ACC112 (cell line): ENCODE results near the gene ITIH2.
"Not testable (repeated sequence)": the region's sequence is repeated elsewhere in the genome, so short reads cannot be mapped to it uniquely, and the experiment has no call there.

Source experiments
- H2AFZ ChIP-seq: fragments of 200-600 bp; sonication (generic); one replicate; pipeline ENCODE4 v1.6.0; 2017; ENCODE audit warnings: antibody characterized with exemption, low read length; ENCODE audit not compliant: unreplicated experiment
- H3K27ac ChIP-seq: fragments of 200-600 bp; sonication (generic); 2 replicates; pipeline ENCODE4 v1.5.1; 2014; ENCODE audit warnings: low read depth, mild to moderate bottlenecking, antibody characterized with exemption, low read length, moderate library complexity
- H3K27me3 ChIP-seq: fragments of 200-600 bp; sonication (generic); 2 replicates; pipeline ENCODE4 v1.6.1; 2014; ENCODE audit warnings: mild to moderate bottlenecking, antibody characterized with exemption, low read length, moderate library complexity, mixed read lengths; ENCODE audit not compliant: insufficient read depth
- H3K36me3 ChIP-seq: fragments of 200-600 bp; sonication (generic); 2 replicates; pipeline ENCODE4 v1.6.1; 2016; ENCODE audit warnings: mild to moderate bottlenecking, antibody characterized with exemption, low read length, moderate library complexity, mixed read lengths; ENCODE audit not compliant: insufficient read depth
- H3K4me1 ChIP-seq: fragments of 200-600 bp; sonication (generic); one replicate; pipeline ENCODE4 v1.6.1; 2016; ENCODE audit warnings: low read length, mixed read lengths; ENCODE audit not compliant: insufficient read depth, unreplicated experiment, control insufficient read depth
- H3K4me3 ChIP-seq: fragments of 200-600 bp; sonication (generic); 2 replicates; pipeline ENCODE4 v1.5.1; 2014; ENCODE audit warnings: mild to moderate bottlenecking, low read depth, low read length
- H3K79me2 ChIP-seq: fragments of 200-600 bp; sonication (generic); one replicate; pipeline ENCODE4 v1.6.0; 2016; ENCODE audit warnings: low read length; ENCODE audit not compliant: control insufficient read depth, unreplicated experiment, insufficient read depth

The ITIH2 gene, protein sequence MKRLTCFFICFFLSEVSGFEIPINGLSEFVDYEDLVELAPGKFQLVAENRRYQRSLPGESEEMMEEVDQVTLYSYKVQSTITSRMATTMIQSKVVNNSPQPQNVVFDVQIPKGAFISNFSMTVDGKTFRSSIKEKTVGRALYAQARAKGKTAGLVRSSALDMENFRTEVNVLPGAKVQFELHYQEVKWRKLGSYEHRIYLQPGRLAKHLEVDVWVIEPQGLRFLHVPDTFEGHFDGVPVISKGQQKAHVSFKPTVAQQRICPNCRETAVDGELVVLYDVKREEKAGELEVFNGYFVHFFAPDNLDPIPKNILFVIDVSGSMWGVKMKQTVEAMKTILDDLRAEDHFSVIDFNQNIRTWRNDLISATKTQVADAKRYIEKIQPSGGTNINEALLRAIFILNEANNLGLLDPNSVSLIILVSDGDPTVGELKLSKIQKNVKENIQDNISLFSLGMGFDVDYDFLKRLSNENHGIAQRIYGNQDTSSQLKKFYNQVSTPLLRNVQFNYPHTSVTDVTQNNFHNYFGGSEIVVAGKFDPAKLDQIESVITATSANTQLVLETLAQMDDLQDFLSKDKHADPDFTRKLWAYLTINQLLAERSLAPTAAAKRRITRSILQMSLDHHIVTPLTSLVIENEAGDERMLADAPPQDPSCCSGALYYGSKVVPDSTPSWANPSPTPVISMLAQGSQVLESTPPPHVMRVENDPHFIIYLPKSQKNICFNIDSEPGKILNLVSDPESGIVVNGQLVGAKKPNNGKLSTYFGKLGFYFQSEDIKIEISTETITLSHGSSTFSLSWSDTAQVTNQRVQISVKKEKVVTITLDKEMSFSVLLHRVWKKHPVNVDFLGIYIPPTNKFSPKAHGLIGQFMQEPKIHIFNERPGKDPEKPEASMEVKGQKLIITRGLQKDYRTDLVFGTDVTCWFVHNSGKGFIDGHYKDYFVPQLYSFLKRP

DNA sequence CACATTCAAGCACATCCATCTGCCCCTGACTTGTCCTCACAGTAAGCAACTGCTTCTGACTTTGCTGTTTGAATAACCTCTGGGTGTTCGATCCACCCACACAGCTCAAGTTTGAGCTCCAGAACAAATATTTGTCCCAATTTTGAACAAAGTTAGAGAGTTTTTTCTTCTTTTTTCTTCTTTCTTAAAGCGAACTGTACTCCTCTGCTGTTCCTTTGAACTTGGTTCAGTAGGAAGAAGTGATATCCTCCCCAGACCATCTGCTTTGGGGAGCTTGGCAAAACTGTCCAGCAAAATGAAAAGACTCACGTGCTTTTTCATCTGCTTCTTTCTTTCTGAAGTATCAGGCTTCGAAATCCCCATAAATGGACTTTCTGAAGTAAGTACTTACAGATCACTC lies at the start of gene ITIH2:
Gene ITIH2 (plus strand): TSS at position 177 of the 400 bp plus-strand sequence. CDS start 119 bp downstream, at position 296.
- Histone ChIP-seq H3K27me3 (peaks cover 15% of the 10 kb centered on the region), H3K4me1 (no peaks in the 10 kb centered on the region), H2AFZ (no peak within 1 kb of the TSS), H3K79me2 (no peaks in the 10 kb centered on the region), H3K36me3 (no peaks in the 10 kb centered on the region), H3K27ac (no peak within 1 kb of the TSS), H3K4me3 (no peak within 1 kb of the TSS)

DNA sequence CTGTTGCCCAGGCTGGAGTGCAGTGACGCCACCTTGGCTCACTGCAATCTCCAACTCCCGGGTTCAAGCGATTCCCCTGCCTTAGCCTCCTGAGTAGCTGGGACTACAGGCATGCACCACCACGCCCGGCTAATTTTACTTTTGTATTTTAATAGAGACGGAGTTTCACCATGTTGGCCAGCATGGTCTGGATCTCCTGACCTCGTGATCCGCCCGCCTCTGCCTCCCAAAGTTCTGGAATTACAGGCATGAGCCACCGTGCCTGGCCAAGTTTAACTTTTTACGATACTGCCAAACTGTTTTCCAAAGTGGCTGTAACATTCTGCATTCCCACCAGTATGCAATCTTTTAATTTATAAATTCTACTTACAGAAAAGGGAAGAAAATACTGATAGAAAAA lies 46.0 kb upstream of the ITIH2 start:
- H3K4me1 ChIP-seq, H3K27me3 ChIP-seq, H3K36me3 ChIP-seq, H3K27ac ChIP-seq, H3K4me3 ChIP-seq, H3K79me2 ChIP-seq, H2AFZ ChIP-seq: not testable (repeated sequence)

DNA sequence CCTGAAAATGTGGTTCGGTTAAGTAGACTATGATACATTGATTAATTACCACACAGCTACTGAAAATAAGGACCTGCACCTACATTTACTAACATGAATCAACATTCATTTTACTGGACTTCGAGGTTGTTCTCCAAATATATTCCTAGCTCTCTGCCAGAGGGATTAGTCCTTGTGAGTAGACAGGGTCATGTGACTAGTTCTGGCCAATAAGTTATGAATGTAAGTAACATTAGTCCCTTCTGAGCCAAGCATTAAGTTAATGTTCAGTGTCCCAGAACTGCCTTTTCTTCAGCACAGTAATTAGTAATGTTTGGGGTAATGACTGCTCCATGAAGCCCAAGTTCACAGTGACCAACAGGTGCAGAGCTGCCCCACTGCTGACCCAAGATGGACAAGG lies 45.6 kb upstream of the ITIH2 start:
- no peaks in the 10 kb centered on the region for H3K36me3 ChIP-seq
- H3K27ac ChIP-seq: no peak overlapping the region
- no peaks in the 10 kb centered on the region for H3K4me1 ChIP-seq
- H2AFZ ChIP-seq: no peak overlapping the region
- no peak overlapping the region for H3K4me3 ChIP-seq
- H3K27me3 ChIP-seq: no peaks in the 10 kb centered on the region
- no peaks in the 10 kb centered on the region for H3K79me2 ChIP-seq

DNA sequence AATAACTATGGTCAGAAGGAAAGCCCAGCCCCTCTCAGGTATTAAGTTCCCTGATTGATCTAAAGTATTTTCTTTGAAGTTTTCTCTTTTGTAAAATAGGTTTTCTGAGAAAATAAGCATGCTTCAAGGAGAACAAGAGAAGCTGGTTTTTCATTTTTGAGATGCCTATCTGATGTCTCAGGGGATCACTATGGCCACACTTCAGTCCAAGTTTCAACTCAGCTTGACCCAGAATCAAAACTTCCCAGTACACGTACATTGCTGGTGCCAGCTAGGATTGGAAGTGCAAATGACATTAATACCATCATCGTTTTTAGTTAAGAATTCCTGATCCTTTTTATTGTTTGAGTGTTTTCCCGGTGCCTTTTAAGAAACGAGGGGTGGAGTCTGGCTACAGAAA lies 43.6 kb upstream of the ITIH2 start:
- Histone ChIP-seq H3K36me3 (no peaks in the 10 kb centered on the region), H3K27me3 (peaks cover 2% of the 10 kb centered on the region; the same call in 1 of the 2 replicates), H3K27ac (no peak overlapping the region), H3K4me3 (no peak overlapping the region), H2AFZ (no peak overlapping the region), H3K4me1 (no peaks in the 10 kb centered on the region), H3K79me2 (no peaks in the 10 kb centered on the region)

DNA sequence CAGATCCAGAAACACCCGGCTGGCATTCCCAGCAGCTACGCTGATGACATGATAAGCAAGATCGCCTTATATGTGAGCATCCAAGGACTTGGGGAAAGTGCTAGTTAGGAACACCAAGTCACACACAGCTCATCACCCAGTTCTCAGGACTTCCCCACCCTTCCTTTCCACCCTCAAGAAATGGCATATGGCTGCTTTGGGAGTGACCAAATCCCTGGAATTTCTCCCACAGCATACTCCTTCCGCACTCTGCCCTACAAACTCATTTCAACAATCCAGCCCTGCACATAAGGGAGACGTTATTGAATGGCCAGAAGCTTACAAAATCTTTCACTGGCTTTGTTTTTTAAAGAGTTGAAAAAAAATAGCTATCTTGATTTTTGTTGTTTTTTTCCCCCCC lies 40.6 kb upstream of the ITIH2 start:
- Histone ChIP-seq H3K4me3 (no peak overlapping the region), H2AFZ (no peak overlapping the region), H3K79me2 (no peaks in the 10 kb centered on the region), H3K27me3 (peaks cover 25% of the 10 kb centered on the region), H3K36me3 (no peaks in the 10 kb centered on the region), H3K4me1 (no peaks in the 10 kb centered on the region), H3K27ac (no peak overlapping the region)

DNA sequence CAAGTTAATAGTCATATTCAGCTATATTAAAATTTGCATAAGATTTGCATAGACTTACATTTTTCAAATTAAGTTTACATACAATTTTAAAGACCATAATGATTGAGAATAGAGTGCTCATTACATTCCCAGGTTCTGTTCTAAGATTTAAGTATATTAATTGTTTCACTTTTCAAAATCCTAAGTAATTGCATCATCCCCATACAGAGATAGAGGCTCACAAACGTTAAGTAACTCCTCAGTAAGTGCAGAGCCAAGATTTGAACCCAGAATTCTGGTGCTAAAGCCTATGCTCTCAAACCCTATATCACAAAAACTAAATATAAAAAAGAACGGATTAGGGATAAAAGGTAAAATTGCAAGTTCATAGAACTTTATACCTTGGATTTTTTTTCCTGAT lies 38.4 kb upstream of the ITIH2 start:
- Histone ChIP-seq H2AFZ (no peak overlapping the region), H3K27me3 (peaks cover 44% of the 10 kb centered on the region), H3K36me3 (no peaks in the 10 kb centered on the region), H3K4me1 (no peaks in the 10 kb centered on the region), H3K27ac (no peak overlapping the region), H3K79me2 (no peaks in the 10 kb centered on the region), H3K4me3 (no peak overlapping the region)

DNA sequence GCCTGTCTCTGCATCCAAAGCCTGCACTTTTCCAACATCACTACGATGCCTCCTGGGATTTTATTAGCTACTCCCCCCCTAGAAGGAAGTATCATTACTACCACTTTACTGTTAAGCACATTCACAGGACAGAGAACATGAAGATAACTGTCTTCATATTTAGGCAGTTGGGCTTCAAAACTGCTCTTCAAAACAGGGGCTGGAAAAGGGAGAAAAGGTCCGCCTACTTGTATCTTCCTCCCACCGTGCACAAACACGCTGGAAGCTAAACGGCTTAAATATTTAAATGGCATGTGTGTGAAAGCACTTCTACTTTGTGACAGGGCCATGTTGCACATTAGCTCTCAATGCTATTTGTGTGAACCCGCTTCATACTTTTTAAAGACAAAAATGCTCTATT lies 37.3 kb upstream of the ITIH2 start:
- H3K36me3 ChIP-seq: no peaks in the 10 kb centered on the region
- no peaks in the 10 kb centered on the region for H3K79me2 ChIP-seq
- H3K4me3 ChIP-seq: no peak overlapping the region
- no peak overlapping the region for H3K27ac ChIP-seq
- H2AFZ ChIP-seq: no peak overlapping the region
- H3K4me1 ChIP-seq: no peaks in the 10 kb centered on the region
- H3K27me3 ChIP-seq: peaks cover 46% of the 10 kb centered on the region

DNA sequence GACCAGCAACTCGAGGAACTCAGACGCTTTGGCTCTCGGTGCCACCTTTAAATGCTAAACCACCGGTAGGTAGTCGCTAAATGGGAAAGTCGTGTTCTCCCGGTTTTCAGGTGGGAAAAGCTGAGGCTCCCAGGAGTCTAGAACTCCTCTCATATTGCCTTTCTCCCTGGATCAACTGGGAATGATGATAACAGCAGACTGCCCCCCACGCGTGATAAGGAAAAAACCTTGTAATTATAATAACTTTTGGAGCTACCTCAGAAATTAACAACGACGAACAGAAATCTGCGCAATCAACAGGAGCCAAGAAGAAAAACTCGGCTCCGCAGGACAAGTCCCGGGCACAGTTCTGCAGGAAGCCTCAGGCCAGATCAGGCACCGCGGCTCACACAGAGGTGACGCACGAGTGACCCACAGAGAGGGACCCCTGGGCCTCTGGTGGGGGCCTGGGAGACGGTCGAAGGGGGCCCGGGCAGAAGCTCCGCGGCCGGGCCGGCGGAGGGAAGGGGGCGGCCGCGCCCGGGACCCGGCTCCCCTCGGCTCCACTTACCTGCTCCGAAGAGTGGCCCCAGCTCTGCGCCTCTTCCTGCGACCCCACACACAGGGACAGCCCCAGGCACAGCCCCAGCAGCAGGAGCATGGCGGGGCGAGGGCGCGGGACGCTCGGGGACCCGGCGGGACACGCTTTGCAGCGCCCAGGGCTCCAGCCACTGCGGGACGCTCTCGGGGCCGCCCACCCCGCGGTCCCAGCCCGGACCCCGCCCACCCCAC lies 36.7 kb upstream of the ITIH2 start, which contains the start of gene ITIH5:
Gene ITIH5 (minus strand): TSS at position 714 of the 771 bp plus-strand sequence. CDS start 74 bp downstream, at position 640.
- no peak within 1 kb of the TSS for H2AFZ ChIP-seq
- peaks cover 46% of the 10 kb centered on the region for H3K27me3 ChIP-seq
- no peaks in the 10 kb centered on the region for H3K36me3 ChIP-seq
- H3K79me2 ChIP-seq: no peaks in the 10 kb centered on the region
- H3K4me1 ChIP-seq: no peaks in the 10 kb centered on the region
- H3K27ac ChIP-seq: no peak within 1 kb of the TSS
- peak within 1 kb of the TSS; percentile 7; the same call in 1 of the 2 replicates for H3K4me3 ChIP-seq

DNA sequence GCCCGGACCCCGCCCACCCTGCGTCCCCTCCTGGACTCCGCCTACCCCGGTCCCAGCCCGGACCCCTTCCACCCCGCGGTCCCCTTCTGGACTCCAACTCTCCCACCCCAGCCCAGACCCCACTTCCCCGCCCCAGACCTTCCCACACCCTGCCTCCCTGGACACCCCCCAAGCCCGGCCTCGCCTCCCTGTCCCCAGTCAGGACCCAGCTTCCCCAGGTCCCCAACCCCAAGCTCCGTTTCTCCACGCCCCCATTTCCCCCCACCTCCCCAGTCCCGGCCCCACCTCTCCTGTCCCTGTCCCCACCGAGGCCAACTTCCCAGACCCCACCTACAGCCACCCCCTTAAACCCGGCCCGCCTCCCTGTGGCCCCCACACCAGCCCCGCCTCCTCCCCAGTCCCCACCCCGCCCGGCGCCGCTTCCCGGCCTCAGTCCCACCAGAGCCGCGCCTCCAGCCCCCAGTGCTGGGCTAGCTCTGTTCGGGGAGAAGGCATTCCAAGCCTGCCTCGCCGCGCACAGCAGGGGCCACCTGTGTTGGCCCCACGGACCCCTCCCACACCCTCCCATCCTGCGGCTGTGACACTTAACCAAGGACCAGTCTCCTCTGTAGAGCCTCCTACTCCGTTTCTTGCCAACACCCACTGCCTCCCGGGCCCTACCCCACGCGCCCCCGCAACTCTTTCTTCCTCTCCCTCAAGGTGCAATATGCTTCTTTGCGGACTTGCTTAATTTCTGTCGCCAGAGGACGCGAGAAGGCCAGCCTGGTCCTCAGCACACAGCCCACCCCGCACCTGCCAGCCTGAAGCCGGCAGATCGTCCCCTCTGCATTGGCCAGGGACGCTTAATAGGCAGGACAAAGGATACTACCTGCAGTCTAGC lies 35.6 kb upstream of the ITIH2 start:
- Histone ChIP-seq H3K27me3 (peaks cover 46% of the 10 kb centered on the region), H2AFZ (no peak overlapping the region), H3K4me3 (no peak overlapping the region), H3K27ac (no peak overlapping the region), H3K4me1 (no peaks in the 10 kb centered on the region), H3K36me3 (no peaks in the 10 kb centered on the region), H3K79me2 (no peaks in the 10 kb centered on the region)
